Bone marrow (tissue), 2 donors: ENCODE results near the gene ZFAND3.
A peak's percentile ranks its signal among the peaks of the same experiment; 100 is the strongest.

Experiments used
- DNase-seq, 2 donors: peaks; one replicate each; lab custom pipeline; 2025; lab: John Stamatoyannopoulos, UW

Gene ZFAND3

DNA sequence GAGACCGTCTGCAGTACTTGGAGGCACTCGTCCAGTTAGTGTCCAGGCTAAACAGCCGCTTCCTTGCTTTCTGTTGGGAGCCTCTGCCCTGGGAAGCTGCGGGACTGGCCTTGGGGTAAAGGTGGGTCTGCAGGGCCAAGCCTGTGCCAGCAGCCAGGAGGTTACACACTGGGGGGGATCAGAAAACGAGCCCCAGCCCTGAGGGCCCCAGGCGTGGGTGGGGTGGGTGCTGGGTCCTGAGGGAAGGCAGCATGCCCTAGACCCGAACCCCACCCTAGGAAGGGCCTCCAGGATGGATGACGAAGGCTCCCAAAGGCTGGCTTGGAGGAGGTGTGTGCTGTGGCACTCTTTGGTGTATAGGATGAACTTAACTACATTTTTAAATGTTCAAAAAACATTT is 335.2 kb downstream of the ZFAND3 start:
- no peak for DNase-seq

- DNase-seq = peak in 1 of 2 donors; percentile 19
Observed at GRCh38 chr6:38155144-38155543, 335.6 kb downstream of the ZFAND3 start.

DNA sequence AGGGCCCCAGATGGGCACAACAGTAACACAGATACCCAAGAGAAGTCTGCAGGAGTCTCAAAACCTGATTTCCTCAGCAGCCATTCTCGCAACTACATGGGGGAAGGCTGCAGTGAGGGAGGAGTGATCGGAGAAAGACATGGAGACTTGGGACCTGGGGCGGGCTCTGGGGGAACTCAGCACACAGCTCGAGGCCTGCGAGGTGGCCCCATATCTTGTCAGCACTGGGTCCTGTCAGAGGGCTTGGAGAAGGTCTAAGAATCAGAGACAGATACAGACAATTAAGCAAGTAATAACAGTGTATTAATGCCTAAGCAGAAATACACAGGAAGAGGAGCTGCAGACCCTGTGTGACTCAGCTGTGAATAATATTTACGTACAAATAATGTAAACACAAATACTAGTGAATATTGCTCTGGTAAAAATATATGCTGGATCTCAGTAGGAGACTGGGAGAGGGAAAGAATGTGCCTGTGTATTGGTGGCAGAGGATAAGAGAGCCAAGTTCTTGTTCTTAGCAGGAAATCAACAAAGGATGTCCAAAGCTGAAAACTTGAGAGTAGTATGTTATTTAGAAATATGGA is 336.2 kb downstream of the ZFAND3 start:
- DNase-seq = no peak

DNA sequence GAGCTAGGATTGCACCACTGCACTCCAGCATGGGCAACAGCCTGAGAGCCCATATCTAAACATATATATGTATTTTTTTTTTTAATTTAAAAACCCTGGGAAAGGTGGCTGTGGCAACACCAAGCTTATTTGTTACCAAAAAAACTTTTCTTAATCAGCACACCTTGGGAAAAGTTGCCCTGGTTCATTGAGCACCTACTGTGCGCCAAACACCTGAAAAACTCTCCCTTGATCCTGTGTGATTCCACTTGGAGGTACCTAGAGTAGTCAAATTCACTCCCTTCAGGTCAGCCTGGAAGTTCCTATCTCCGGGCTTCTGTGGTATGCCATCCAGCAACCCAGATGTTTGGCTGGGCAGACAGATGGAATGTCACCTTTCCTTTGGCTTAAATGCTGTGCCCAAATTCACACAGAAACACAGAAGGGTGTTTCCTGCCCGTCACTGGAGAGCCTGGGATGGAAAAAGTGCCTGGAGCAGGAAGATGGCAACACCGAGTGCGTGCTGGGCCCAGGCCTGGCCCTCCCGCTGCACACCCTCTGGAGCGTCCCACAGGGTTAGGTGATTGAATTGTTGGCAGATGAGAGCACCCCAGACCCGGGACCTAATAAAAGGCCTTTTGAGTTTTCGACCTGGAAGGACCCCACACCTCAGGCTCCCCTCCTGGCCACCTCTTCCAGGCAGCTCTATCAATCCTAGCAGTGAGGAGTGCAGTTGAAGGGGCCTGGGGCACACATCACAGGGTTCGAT is 337.5 kb downstream of the ZFAND3 start:
- DNase-seq = no peak

DNA sequence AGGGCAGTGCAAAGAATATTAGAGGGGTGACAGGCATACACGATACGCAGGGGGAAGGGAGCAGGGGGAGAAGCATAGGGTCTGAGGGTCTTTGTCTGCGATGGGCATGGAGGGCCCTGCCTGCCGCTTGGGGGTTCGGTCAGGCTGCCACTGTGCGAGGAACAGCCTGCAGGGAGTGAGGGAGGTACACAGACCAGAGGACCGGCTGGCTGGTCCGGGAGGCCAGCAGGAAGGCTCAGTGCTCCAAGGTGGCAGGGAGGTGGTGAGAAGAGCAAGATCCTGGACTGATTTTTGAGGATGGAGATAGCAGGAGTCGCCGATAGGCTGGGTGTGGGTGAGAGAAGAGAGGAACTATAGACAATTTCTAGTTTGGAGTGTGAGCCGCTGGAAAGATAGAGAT is 338.4 kb downstream of the ZFAND3 start:
- no peak for DNase-seq

DNA sequence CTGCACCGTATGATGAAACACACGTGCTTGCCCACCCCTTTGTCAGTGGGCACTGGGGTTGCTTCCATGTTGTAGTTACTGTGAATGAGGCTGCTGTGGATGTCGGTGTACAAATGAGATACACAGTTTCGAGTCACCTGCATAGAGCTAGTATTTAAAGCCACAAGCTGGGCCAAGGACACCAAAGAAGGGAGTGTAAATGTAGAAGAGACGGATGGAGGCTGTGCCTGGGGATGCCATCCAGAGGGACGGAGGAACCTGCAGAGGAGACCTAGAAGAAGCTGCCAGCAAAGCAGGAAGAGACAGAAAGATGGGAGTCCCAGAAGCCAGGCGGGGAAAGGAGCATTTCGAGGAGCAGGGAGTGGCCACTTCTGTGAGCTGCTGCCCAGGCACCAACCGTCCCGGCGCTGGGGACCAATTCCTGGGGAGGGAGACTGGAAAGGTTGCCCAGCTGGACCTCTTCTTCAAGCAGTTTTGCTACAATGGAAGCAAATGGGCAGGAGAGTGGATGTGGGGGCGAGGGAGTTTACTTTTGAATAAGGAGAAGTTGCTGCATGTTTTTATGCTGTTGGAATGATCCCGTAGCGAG is 339.3 kb downstream of the ZFAND3 start:
- no peak for DNase-seq

DNA sequence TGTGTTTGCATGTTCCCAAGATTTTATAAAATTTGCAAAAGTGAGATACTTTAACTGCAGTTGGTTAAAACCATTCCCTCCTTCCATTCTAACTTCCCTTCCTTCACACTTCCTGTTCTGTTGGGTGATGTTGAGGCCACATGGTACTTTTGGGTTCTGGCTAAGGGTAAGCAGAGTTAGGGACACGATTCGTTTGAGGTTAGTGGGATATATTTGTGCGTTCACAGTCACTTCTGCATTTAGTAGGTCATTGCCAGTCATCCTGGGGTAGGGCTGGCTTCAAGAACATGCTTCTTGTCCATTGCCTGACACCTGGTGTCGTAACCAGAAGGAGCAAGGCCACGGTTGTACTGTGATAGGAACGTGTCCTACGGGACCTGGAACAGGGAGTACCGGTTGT is 340.1 kb downstream of the ZFAND3 start:
- no peak for DNase-seq

GRCh38 chr6:38160831-38161230 is 341.3 kb downstream of the ZFAND3 start:
- no peak for DNase-seq

- DNase-seq = no peak
Observed at GRCh38 chr6:38161331-38161730, 341.8 kb downstream of the ZFAND3 start.

GRCh38 chr6:38161754-38162492 is 342.4 kb downstream of the ZFAND3 start:
- DNase-seq = no peak

DNA sequence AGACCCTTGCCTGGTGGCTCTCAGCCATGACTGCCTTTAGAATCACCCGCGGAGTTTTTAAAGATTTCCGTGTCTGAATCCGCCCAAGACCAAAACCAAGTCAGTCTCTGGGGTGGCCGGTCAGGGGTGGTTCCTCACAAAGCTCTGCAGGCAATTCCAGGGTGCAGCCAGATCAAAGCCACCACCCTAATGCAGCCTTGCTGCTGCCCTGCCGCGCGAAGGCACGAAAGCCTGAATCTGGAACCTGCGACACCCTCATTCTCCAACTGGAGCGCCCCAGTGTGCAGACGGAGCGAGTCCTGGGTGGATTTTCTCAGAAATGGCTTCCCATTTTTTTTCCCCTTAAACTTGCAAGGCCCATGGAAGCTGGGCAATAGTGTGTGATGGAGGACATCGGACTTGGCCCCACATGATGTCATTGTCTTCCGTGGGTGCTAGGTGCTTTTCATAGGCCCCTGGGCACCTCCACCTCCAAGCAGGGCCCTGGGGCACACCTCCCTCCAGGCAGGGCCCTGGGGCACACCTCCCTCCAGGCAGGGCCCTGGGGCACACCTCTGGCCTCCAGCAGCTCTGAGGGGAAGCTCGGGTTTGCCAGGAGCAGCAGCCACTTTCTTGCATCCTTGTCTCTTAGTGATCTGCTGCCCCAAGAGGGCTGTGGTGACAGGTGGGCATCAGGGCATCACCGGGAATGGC is 343.1 kb downstream of the ZFAND3 start:
- no peak for DNase-seq

DNA sequence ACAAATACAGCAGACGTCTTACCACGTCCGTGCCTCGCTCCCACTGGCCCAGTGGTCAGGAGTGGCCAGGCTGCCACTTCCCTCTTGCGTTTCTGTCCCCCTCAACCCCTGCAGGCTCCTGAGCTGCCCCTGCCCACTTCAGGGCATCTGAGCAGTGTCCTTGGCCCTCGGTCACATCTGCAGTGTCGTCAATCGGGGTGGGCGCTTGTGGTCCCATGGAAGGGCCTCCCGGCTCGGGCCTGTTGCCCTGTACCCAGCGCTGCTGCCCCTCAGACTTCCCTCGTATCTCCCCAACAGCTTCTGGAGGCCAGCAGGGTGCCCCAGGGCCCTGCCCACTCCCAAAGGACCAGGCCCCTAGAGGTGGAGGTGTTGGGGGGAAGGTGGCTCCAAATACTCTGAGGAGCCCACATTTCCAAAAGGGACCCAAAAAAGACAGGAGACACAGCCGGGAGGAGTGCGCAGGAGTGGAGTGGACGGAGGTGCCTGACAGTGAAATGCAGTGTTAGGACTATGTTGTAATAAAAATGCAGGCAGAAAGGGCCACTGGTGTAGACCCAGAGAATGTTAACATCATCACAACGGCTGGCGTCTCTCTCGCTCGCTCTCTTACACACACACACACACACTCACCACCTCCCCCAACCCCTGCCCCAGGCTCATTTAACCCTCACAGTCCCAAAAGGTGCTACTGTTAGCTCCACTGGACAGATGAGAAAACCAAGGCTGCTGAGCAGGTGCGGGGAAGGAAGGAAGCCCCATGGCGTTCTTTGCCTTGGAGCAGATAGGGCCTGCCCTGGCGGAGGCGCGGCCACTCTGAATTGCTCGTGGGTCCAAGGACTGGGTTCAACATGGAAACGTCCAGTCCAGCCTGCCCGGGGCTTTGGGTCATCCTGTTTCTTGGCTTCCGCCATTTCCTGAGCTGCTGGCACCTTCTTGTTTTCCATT is 343.9 kb downstream of the ZFAND3 start:
- DNase-seq = no peak

DNA sequence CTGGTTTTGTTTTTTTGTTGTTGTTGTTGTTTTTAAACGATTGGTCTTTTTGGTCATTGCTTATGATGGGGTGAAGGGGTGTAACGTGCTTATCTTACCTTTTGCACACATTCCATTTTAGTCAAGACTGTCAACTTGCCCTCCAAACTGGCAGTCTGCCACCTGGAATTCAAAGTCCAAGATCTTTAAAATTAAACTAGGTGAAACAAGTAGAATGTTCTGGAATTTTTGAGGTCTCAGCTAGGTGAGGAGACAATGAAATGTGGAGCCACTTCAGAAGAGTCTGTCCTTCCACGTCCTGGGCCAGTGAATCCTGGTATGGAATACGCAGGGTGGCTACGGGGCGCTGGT is 344.6 kb downstream of the ZFAND3 start:
- DNase-seq = no peak

- no peak for DNase-seq
Observed at GRCh38 chr6:38164671-38165108, 345.2 kb downstream of the ZFAND3 start.

DNA sequence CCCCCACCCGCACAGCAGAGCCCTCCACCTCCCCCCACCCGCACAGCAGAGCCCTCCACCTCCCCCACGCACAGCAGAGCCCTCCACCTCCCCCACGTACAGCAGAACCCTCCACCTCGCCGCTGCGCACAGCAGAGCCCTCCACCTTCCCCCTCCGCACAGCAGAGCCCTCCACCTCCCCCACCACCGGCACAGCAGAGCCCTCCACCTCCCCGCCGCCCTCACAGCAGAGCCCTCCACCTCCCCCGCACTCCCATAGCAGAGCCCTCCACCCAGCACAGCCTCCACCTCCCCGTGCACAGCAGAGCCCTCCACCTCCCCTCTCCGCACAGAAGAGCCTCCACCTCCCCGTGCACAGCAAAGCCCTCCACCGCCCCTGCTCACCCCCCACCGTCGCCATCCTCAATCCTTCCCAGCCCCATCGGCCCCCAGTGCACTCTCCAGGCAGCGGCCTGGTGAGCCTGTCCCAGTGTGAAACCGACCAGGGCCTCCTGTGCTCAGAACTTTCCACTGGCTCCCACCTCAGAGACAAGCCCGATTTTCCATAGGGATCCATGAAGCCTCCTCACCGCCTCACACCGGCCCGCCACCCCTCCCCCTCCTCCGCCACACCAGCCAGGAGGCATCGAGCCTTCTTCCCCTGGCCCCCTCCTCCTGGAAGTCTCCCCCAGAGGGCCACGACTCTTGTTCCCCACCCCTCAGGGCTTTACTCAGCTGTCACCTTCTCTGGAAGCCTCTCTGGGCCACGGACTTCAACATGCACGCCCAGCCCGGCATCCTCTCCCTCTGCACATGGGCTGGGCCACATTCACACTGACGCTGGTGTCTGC is 347.1 kb downstream of the ZFAND3 start:
- no peak for DNase-seq

DNA sequence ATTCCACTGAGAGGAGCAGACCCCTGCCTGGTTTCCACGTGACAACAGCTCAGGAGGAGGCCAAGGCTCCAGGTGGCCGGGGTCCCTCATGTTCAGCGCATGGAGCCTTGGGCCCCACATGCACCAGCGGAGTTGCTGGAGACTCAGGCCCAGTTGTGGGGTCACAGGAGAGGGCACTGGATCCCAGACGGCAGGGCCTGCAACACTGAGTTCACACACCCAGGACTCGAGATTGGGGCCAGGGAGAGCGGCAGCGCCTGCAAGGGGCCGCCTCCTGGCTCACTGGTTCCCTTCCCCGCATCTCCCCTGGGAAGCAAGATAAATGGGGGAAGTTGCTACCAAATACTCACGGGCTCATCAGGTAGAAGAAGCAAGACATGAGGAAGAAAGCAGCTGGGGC is 348.1 kb downstream of the ZFAND3 start:
- no peak for DNase-seq

GRCh38 chr6:38168126-38168525 is 348.6 kb downstream of the ZFAND3 start:
- DNase-seq = no peak

DNA sequence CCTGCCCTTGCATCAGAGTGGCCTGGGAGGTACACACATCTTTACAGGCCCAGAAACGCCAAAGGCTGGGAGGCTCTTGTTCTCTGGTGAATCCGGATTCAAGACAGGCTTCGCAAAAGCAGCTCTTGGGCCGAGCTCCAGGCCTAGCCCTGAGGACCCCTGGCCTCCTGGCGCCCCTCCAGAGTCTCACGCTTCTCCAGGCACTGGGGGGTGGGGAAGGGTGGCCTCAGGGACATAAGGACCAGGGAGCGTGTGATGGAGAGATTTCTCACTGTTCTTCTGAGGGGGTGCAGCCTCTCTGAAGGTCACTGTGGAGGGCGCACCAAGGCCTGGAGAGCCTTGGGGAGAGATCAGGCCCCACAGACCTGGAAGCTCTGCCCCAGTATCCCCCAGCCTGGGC is 349.2 kb downstream of the ZFAND3 start:
- DNase-seq = no peak

DNA sequence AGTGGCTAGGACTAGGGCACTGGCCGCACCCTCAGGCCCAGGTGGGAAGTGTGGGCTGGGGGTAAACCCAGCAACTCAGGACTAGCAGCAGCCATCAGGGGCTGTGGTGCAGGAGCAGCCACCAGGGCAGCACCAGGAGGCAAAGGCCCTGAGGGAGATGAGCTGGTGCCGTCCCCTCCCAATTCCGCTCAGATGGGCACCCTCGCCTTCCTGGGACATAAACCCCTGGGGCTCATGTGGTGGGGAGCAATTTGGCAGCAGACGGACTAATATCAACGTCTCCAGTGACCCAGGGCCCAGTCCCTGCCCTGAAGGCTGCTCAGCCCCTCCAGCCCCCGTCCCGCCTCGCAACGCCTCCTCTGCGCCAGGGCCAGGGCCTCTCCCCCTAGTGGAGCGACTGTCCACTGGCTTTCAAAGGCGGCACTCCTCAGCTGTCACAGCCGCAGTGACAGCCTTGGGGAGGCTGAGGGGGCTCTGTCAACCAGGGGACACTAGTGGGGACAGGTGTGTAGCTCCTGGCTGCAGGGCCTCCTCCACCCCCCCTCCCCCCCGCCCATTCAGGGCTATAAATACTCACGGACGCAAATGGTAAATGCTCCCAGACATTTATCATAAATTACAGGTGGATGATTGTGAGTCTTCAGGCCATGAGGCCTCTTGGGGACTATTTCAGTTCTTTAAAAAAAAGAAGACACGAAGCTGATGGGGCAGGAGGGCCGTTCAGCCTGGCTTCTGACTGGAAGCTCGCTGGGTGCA is 349.9 kb downstream of the ZFAND3 start:
- no peak for DNase-seq
